ENCODE measurements around the gene NAP1L1.

DNA sequence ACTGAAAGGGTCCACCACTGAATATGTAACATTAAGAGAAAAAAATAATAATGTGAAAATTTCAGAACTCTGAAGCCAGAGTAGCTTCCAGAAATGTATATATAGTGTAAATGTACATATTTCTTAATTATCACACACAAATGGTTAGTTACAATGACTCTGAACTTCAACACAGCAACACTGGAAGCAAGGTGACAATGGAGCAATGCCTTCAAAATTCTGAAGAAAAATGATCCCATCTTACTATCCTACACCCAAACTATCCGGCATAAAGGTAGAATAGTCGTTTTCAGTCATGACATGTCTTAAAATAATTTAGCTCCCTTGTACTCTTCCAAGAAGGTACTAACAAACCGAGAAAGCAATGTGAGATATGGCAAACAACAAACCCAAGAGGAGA lies 11.9 kb downstream of the NAP1L1 start:
- TF ChIP-seq POLR2AphosphoS5 (IDR thresholded peaks at IDR 0.05; ENCODE audit: low read depth), result no peak
- TF ChIP-seq, protein P1, sequence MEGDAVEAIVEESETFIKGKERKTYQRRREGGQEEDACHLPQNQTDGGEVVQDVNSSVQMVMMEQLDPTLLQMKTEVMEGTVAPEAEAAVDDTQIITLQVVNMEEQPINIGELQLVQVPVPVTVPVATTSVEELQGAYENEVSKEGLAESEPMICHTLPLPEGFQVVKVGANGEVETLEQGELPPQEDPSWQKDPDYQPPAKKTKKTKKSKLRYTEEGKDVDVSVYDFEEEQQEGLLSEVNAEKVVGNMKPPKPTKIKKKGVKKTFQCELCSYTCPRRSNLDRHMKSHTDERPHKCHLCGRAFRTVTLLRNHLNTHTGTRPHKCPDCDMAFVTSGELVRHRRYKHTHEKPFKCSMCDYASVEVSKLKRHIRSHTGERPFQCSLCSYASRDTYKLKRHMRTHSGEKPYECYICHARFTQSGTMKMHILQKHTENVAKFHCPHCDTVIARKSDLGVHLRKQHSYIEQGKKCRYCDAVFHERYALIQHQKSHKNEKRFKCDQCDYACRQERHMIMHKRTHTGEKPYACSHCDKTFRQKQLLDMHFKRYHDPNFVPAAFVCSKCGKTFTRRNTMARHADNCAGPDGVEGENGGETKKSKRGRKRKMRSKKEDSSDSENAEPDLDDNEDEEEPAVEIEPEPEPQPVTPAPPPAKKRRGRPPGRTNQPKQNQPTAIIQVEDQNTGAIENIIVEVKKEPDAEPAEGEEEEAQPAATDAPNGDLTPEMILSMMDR (conservative IDR thresholded peaks at IDR 0.05; ENCODE audit: low read depth in 2 of 2), result no peak
